Hepatocyte (in vitro differentiated cells): ENCODE measurements around the gene TACC2. TPM values are rescaled to one million over a fixed set of nuclear protein-coding genes. Genes with fewer than 3 reads are reported as not detected.

Source experiments
- DNase-seq: peaks from one replicate; pipeline ENCODE4 v3.0.0-alpha.2; 2016; ENCODE audit warnings: low spot score
- H2AFZ ChIP-seq: fragments of 200-600 bp; sonication (generic); 2 replicates; pipeline ENCODE4 v1.6.0; 2016; ENCODE audit warnings: antibody characterized with exemption, mild to moderate bottlenecking
- H3K27ac ChIP-seq: fragments of 200-600 bp; sonication (generic); 2 replicates; pipeline ENCODE4 v1.5.1; 2016; ENCODE audit warnings: mild to moderate bottlenecking
- H3K27me3 ChIP-seq: fragments of 200-600 bp; sonication (generic); 2 replicates; pipeline ENCODE4 v1.6.1; 2016
- H3K36me3 ChIP-seq: fragments of 200-600 bp; sonication (generic); replicated peaks from 2 replicates; pipeline ENCODE4 v1.5.1; 2016; ENCODE audit warnings: low read depth; ENCODE audit not compliant: insufficient read depth
- H3K4me1 ChIP-seq: fragments of 200-600 bp; sonication (generic); 2 replicates; pipeline ENCODE4 v1.5.1; 2016; ENCODE audit warnings: mild to moderate bottlenecking, moderate library complexity; ENCODE audit not compliant: insufficient read depth
- H3K4me2 ChIP-seq: fragments of 200-600 bp; sonication (generic); 2 replicates; pipeline ENCODE4 v1.6.0; 2016
- H3K4me3 ChIP-seq: fragments of 200-600 bp; sonication (generic); 2 replicates; pipeline ENCODE4 v1.5.1; 2016; ENCODE audit warnings: mild to moderate bottlenecking
- H3K79me2 ChIP-seq: fragments of 200-600 bp; sonication (generic); 2 replicates; pipeline ENCODE4 v1.6.0; 2017; ENCODE audit warnings: mild to moderate bottlenecking
- H3K9me2 ChIP-seq: fragments of 200-600 bp; sonication (generic); replicated peaks from 2 replicates; pipeline ENCODE4 v1.6.0; 2017; ENCODE audit warnings: mild to moderate bottlenecking; ENCODE audit not compliant: insufficient read depth
- H3K9me3 ChIP-seq: fragments of 200-600 bp; sonication (generic); 2 replicates; pipeline ENCODE4 v1.5.1; 2016; ENCODE audit warnings: low read depth, mild to moderate bottlenecking
- H4K20me1 ChIP-seq: fragments of 200-600 bp; sonication (generic); 2 replicates; pipeline ENCODE4 v1.6.0; 2016; ENCODE audit warnings: mild to moderate bottlenecking; ENCODE audit not compliant: insufficient read depth, poor library complexity, severe bottlenecking
- CTCF ChIP-seq: fragments of 200-600 bp; sonication (generic); IDR thresholded peaks from 2 replicates; pipeline ENCODE4 v1.5.1; 2016; ENCODE audit warnings: antibody characterized with exemption, mild to moderate bottlenecking; ENCODE audit not compliant: poor library complexity
- EZH2 ChIP-seq: fragments of 200-600 bp; sonication (generic); IDR thresholded peaks from 2 replicates; pipeline ENCODE4 v1.6.1; 2016; ENCODE audit warnings: antibody characterized with exemption, mild to moderate bottlenecking, borderline replicate concordance
- EZH2phosphoT487 ChIP-seq: fragments of 200-600 bp; sonication (generic); IDR thresholded peaks from one replicate; pipeline ENCODE4 v1.6.1; 2018; ENCODE audit warnings: antibody characterized with exemption, mild to moderate bottlenecking, low read depth, moderate library complexity; ENCODE audit not compliant: unreplicated experiment, severe bottlenecking
- WGBS: methylation state at CpG from one replicate; pipeline ENCODE4 v1.1.6; 2016; ENCODE audit warnings: low lambda C conversion rate; ENCODE audit errors: missing lambda C conversion rate; 5-methylcytosine and 5-hydroxymethylcytosine counted together
- polyA plus RNA-seq: library from polyadenylated mRNA; unstranded; fragments of >200 nt; fragmentation: Nextera tagmentation; extraction: Ambion mirVana; gene quantifications from 2 replicates; pipeline ENCODE4 v1.2.1, GENCODE V29; 2016
- total RNA-seq: library from RNA; depleted of rRNA; stranded (reverse); fragments of >200 nt; gene quantifications from 2 replicates; pipeline ENCODE4 v1.2.3, GENCODE V29; 2014

The TACC2 gene
- total and polyA plus RNA-seq, 2 experiments from 2014 or later, result 20.0 to 34.6 TPM

GRCh38 chr10:122293961-122294380 is 305.0 kb downstream of the TACC2 start:
- WGBS, result 49% methylated on average over 4 of the region's 4 CpGs
- H3K9me3 ChIP-seq, result no peaks in the 10 kb centered on the region
- no peaks in the 10 kb centered on the region for H3K79me2 ChIP-seq
- no peaks in the 10 kb centered on the region for H3K27me3 ChIP-seq
- TF ChIP-seq CTCF (no peak), EZH2phosphoT487 (no peak), EZH2 (no peak)
- H3K27ac ChIP-seq, result peak overlapping the region; percentile 72
- no peak overlapping the region for H3K4me3 ChIP-seq
- H2AFZ ChIP-seq, result no peak overlapping the region
- no peaks in the 10 kb centered on the region for H3K36me3 ChIP-seq
- no peaks in the 10 kb centered on the region for H3K4me1 ChIP-seq
- H4K20me1 ChIP-seq, result no peaks in the 10 kb centered on the region
- H3K9me2 ChIP-seq, result no peaks in the 10 kb centered on the region
- H3K4me2 ChIP-seq, result no peak overlapping the region
- peak; percentile 39 for DNase-seq

GRCh38 chr10:122294511-122295450 is 305.8 kb downstream of the TACC2 start:
- TF ChIP-seq EZH2 (no peak), CTCF (no peak), EZH2phosphoT487 (no peak)
- Histone ChIP-seq H3K9me3 (no peaks in the 10 kb centered on the region), H3K4me1 (no peaks in the 10 kb centered on the region), H3K27ac (peak overlapping the region; percentile 31), H3K4me3 (no peak overlapping the region), H3K27me3 (no peaks in the 10 kb centered on the region), H3K79me2 (no peaks in the 10 kb centered on the region), H3K9me2 (no peaks in the 10 kb centered on the region), H3K4me2 (no peak overlapping the region), H4K20me1 (no peaks in the 10 kb centered on the region), H2AFZ (no peak overlapping the region), H3K36me3 (no peaks in the 10 kb centered on the region)
- WGBS, result 94% methylated on average over 12 of the region's 12 CpGs
- DNase-seq, result no peak

- DNase-seq, result no peak
- H4K20me1 ChIP-seq, result no peaks in the 10 kb centered on the region
- 86% methylated on average over 4 of the region's 4 CpGs for WGBS
- no peak for TF ChIP-seq EZH2
- no peak for TF ChIP-seq CTCF
- H3K27ac ChIP-seq, result no peak overlapping the region
- no peaks in the 10 kb centered on the region for H3K9me3 ChIP-seq
- H3K9me2 ChIP-seq, result no peaks in the 10 kb centered on the region
- H3K4me2 ChIP-seq, result no peak overlapping the region
- no peaks in the 10 kb centered on the region for H3K36me3 ChIP-seq
- no peaks in the 10 kb centered on the region for H3K79me2 ChIP-seq
- no peaks in the 10 kb centered on the region for H3K27me3 ChIP-seq
- H3K4me3 ChIP-seq, result no peak overlapping the region
- H2AFZ ChIP-seq, result no peak overlapping the region
- H3K4me1 ChIP-seq, result no peaks in the 10 kb centered on the region
Measured at GRCh38 chr10:122295451-122295809, 306.5 kb downstream of the TACC2 start.
